ENCODE measurements around the gene SRC.
A peak's percentile ranks its signal among the peaks of the same experiment; 100 is the strongest.

The SRC gene

GRCh38 chr20:37314099-37314498 lies 31.8 kb upstream of the SRC start:
- no peak for DNase-seq (ENCODE audit: low read depth, low spot score)
- H3K4me3 ChIP-seq (ENCODE audit: low read depth, low read length): no peak overlapping the region
- TF ChIP-seq, protein P1, sequence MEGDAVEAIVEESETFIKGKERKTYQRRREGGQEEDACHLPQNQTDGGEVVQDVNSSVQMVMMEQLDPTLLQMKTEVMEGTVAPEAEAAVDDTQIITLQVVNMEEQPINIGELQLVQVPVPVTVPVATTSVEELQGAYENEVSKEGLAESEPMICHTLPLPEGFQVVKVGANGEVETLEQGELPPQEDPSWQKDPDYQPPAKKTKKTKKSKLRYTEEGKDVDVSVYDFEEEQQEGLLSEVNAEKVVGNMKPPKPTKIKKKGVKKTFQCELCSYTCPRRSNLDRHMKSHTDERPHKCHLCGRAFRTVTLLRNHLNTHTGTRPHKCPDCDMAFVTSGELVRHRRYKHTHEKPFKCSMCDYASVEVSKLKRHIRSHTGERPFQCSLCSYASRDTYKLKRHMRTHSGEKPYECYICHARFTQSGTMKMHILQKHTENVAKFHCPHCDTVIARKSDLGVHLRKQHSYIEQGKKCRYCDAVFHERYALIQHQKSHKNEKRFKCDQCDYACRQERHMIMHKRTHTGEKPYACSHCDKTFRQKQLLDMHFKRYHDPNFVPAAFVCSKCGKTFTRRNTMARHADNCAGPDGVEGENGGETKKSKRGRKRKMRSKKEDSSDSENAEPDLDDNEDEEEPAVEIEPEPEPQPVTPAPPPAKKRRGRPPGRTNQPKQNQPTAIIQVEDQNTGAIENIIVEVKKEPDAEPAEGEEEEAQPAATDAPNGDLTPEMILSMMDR (IDR thresholded peaks at IDR 0.05; ENCODE audit: low read depth, low read length): no peak
- in situ Hi-C loops (cut with HindIII; ENCODE audit: low sequenced_read_pairs): no loop called here

- DNase-seq (ENCODE audit: low read depth, low spot score): no peak
- in situ Hi-C loops (cut with HindIII; ENCODE audit: low sequenced_read_pairs): no loop called here
- TF ChIP-seq, protein P1 (IDR thresholded peaks at IDR 0.05; ENCODE audit: low read depth, low read length): no peak
- no peak overlapping the region for H3K4me3 ChIP-seq (ENCODE audit: low read depth, low read length)
Observed at GRCh38 chr20:37314617-37315016, 31.3 kb upstream of the SRC start.

DNA sequence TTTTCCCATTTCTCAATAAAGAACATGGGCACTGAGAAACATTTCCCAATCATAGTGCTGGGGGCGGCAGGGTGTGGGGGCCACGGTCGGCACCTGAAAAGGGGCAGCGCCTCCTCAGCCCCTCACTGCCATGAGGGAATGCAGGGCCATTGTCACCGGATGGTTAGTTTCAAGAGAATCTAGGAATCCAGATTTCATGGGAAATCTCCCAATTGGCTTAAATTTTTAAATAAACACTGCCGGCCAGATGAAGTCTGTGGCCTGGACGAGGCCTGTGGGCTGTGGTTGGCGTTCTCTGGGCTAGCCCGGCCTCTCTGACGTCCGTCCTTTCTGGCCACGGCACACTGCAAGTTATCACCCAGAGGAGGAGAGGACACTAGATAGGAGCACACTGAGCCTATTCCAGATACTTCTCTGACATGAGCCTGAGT lies 30.9 kb upstream of the SRC start:
- in situ Hi-C loops (cut with HindIII; ENCODE audit: low sequenced_read_pairs): no loop called here
- TF ChIP-seq, protein P1 (IDR thresholded peaks at IDR 0.05; ENCODE audit: low read depth, low read length): no peak
- peak; percentile 61 for DNase-seq (ENCODE audit: low read depth, low spot score)
- no peak overlapping the region for H3K4me3 ChIP-seq (ENCODE audit: low read depth, low read length)

GRCh38 chr20:37315452-37316110 lies 30.4 kb upstream of the SRC start:
- H3K4me3 ChIP-seq (ENCODE audit: low read depth, low read length): no peak overlapping the region
- DNase-seq (ENCODE audit: low read depth, low spot score): no peak
- TF ChIP-seq, protein P1 (IDR thresholded peaks at IDR 0.05; ENCODE audit: low read depth, low read length): no peak
- in situ Hi-C loops (cut with HindIII; ENCODE audit: low sequenced_read_pairs): no loop called here

DNA sequence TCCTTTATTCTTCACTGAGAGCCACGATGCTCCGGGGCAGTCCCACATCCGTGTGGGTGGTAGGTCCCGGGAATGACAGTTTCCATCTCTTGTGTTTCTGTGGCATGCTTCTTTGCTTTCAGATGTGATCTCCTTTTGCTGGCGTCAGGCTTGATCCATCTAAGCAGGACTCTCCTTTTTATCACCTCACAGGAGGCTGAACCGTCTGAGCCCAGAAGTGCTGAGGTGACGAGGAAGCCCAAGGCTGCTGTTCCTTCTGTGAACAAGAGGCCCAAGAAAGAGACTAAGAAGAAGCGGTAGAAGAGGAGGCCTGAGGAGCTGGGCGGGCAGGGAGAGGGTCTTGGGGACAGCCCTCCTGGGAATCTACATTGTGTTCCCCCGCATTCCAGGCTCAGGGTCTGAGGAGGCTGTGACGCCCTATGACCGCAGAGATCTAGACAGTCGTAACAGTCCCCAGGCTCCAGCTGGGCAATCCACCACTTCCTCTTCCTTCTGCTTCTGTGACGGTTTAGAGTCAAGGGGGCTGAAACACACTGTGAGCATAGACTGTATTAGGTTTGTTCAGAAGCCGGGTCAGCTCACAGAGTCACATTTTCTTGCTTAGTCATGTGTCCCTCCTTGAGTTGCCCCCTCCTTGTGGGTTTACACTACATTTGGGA lies 29.7 kb upstream of the SRC start:
- no peak overlapping the region for H3K4me3 ChIP-seq (ENCODE audit: low read depth, low read length)
- TF ChIP-seq, protein P1 (IDR thresholded peaks at IDR 0.05; ENCODE audit: low read depth, low read length): no peak
- peak; percentile 35 for DNase-seq (ENCODE audit: low read depth, low spot score)
- in situ Hi-C loops (cut with HindIII; ENCODE audit: low sequenced_read_pairs): no loop called here

- no peak for DNase-seq (ENCODE audit: low read depth, low spot score)
- in situ Hi-C loops (cut with HindIII; ENCODE audit: low sequenced_read_pairs): no loop called here
- TF ChIP-seq, protein P1 (IDR thresholded peaks at IDR 0.05; ENCODE audit: low read depth, low read length): no peak
- no peak overlapping the region for H3K4me3 ChIP-seq (ENCODE audit: low read depth, low read length)
Observed at GRCh38 chr20:37316775-37317170, 29.2 kb upstream of the SRC start.
